Measurements from ENCODE around the gene ZNF174. TPM values are rescaled to one million over a fixed set of nuclear protein-coding genes. Genes with fewer than 3 reads are reported as not detected.

ZNF174 gene
- total RNA-seq, 1 donor from 2014 or later = 10.4 TPM

GRCh38 chr16:3443108-3444031 is 42.4 kb downstream of the ZNF174 start, which contains the start of the genes NAA60 and ZNF597:
Gene NAA60, plus strand, starts transcription at chr16:3443680. Its CDS starts 32,548 bp downstream, at chr16:3476228.
Gene ZNF597, minus strand, starts transcription at chr16:3443504. Its CDS starts 351 bp downstream, at chr16:3443153.
- Mint-ChIP-seq H3K9me3 (peaks cover 16% of the 10 kb centered on the region), H3K36me3 (ENCODE audit: low read depth) (peaks cover 32% of the 10 kb centered on the region), H3K4me1 (peaks cover 20% of the 10 kb centered on the region), H3K4me3 (peak within 1 kb of the TSS; percentile 98), H3K27ac (peak within 1 kb of the TSS; percentile 95), H3K27me3 (peaks cover 2% of the 10 kb centered on the region)
- TF ChIP-seq CTCF (IDR thresholded peaks at IDR 0.05) = no peak
- ChIA-PET CTCF (interaction anchor here (1.2 kb wide), 1 partner anchor 179 kb away, joined by 3 read pairs; no protein-coding TSS in a partner anchor), POLR2A (interaction anchor here (0.6 to 2.5 kb wide), 7 partner anchors 14 to 337 kb away, joined by 3 to 19 read pairs (median 7); partner anchors contain the start of genes ZNF174, ZNF263 and ZSCAN32)
- intact Hi-C loops (cut with micrococcal nuclease) = loop anchor here (1.0 to 2.0 kb wide), 4 partner anchors 14 to 161 kb away; partner anchors contain the start of genes ZNF174, ZNF263 and ZSCAN32
- DNase-seq (peak; percentile 52), ATAC-seq (ENCODE audit: low read depth) (peak; percentile 96)

- ATAC-seq (ENCODE audit: low read depth) = no peak
- peak overlapping the region; percentile 98 for H3K4me3 Mint-ChIP-seq
- peaks cover 16% of the 10 kb centered on the region for H3K9me3 Mint-ChIP-seq
- H3K4me1 Mint-ChIP-seq = peaks cover 20% of the 10 kb centered on the region
- peak overlapping the region; percentile 95 for H3K27ac Mint-ChIP-seq
- ChIA-PET CTCF (interaction anchor here (1.2 kb wide), 1 partner anchor 180 kb away, joined by 3 read pairs; no protein-coding TSS in a partner anchor), POLR2A (interaction anchor here (0.6 to 2.5 kb wide), 6 partner anchors 13 to 338 kb away, joined by 3 to 19 read pairs (median 7); partner anchors contain the start of genes ZNF174, ZNF263 and ZSCAN32)
- intact Hi-C loops (cut with micrococcal nuclease) = no loop called here
- DNase-seq = no peak
- TF ChIP-seq CTCF (IDR thresholded peaks at IDR 0.05) = no peak
- peaks cover 2% of the 10 kb centered on the region for H3K27me3 Mint-ChIP-seq
- H3K36me3 Mint-ChIP-seq (ENCODE audit: low read depth) = peaks cover 31% of the 10 kb centered on the region
These were observed 43.0 kb downstream of the ZNF174 start for GRCh38 chr16:3444032-3444388.

- POLR2A ChIA-PET = no interaction called here
- Mint-ChIP-seq H3K4me1 (peaks cover 15% of the 10 kb centered on the region), H3K27me3 (no peaks in the 10 kb centered on the region), H3K9me3 (no peaks in the 10 kb centered on the region), H3K36me3 (ENCODE audit: low read depth) (peaks cover 9% of the 10 kb centered on the region), H3K27ac (no peak overlapping the region), H3K4me3 (no peak overlapping the region)
- CTCF ChIA-PET = no interaction called here
- intact Hi-C loops (cut with micrococcal nuclease) = no loop called here
- TF ChIP-seq CTCF (IDR thresholded peaks at IDR 0.05) = no peak
- DNase-seq (no peak), ATAC-seq (ENCODE audit: low read depth) (no peak)
These were observed 53.1 kb downstream of the ZNF174 start for GRCh38 chr16:3454093-3454492.

GRCh38 chr16:3454631-3455147 is 53.7 kb downstream of the ZNF174 start:
- ATAC-seq (ENCODE audit: low read depth) (no peak), DNase-seq (no peak)
- Mint-ChIP-seq H3K4me3 (no peak overlapping the region), H3K27ac (peak overlapping the region; percentile 30), H3K4me1 (peaks cover 21% of the 10 kb centered on the region), H3K9me3 (no peaks in the 10 kb centered on the region), H3K27me3 (no peaks in the 10 kb centered on the region), H3K36me3 (ENCODE audit: low read depth) (peaks cover 9% of the 10 kb centered on the region)
- POLR2A ChIA-PET = no interaction called here
- intact Hi-C loops (cut with micrococcal nuclease) = no loop called here
- CTCF ChIA-PET = no interaction called here
- TF ChIP-seq CTCF (IDR thresholded peaks at IDR 0.05) = no peak

Measured in activated B cell treated with CpG ODN at 0.5 μM for 24 hours (primary cell).